Measurements from ENCODE around the gene EIPR1.
"Not testable (repeated sequence)": the region's sequence is repeated elsewhere in the genome, so short reads cannot be mapped to it uniquely, and the experiment has no call there.

EIPR1 gene

GRCh38 chr2:3202926-3203325 is 174.7 kb downstream of the EIPR1 start:
- no peak for TF ChIP-seq CTCF (IDR thresholded peaks at IDR 0.05; ENCODE audit: control insufficient read depth, extremely low read depth, insufficient read depth)
- no peak overlapping the region for H3K4me3 ChIP-seq (ENCODE audit: low read depth, low read length)
- no peak for DNase-seq (ENCODE audit: low read depth)

- no peak overlapping the region for H3K4me3 ChIP-seq (ENCODE audit: low read depth, low read length)
- no peak for DNase-seq (ENCODE audit: low read depth)
- no peak for TF ChIP-seq CTCF (IDR thresholded peaks at IDR 0.05; ENCODE audit: control insufficient read depth, extremely low read depth, insufficient read depth)
These were observed 176.3 kb downstream of the EIPR1 start for GRCh38 chr2:3201281-3201680.

- DNase-seq (ENCODE audit: low read depth) = no peak
- TF ChIP-seq CTCF (IDR thresholded peaks at IDR 0.05; ENCODE audit: control insufficient read depth, extremely low read depth, insufficient read depth) = no peak
- no peak overlapping the region for H3K4me3 ChIP-seq (ENCODE audit: low read depth, low read length)
These were observed 177.1 kb downstream of the EIPR1 start for GRCh38 chr2:3200420-3200939.

- no peak overlapping the region for H3K4me3 ChIP-seq (ENCODE audit: low read depth, low read length)
- no peak for DNase-seq (ENCODE audit: low read depth)
- TF ChIP-seq CTCF (IDR thresholded peaks at IDR 0.05; ENCODE audit: control insufficient read depth, extremely low read depth, insufficient read depth) = no peak
These were observed 177.8 kb downstream of the EIPR1 start for GRCh38 chr2:3199627-3200345.

- not testable (repeated sequence) for H3K4me3 ChIP-seq (ENCODE audit: low read depth, low read length)
These were observed 178.9 kb downstream of the EIPR1 start for GRCh38 chr2:3198671-3199192.

GRCh38 chr2:3198119-3198518 is 179.5 kb downstream of the EIPR1 start:
- 0 out of 2 replicates have a peak, but pooled peaks have one; percentile 3 for TF ChIP-seq CTCF (IDR thresholded peaks at IDR 0.05; ENCODE audit: control insufficient read depth, extremely low read depth, insufficient read depth)
- no peak overlapping the region for H3K4me3 ChIP-seq (ENCODE audit: low read depth, low read length)

More at GRCh38 chr2:3198671-3199192, 178.9 kb downstream of the EIPR1 start:
- not testable (repeated sequence) for DNase-seq (ENCODE audit: low read depth)

GRCh38 chr2:3197308-3197707 is 180.3 kb downstream of the EIPR1 start:
- H3K4me3 ChIP-seq (ENCODE audit: low read depth, low read length) = no peak overlapping the region
- no peak for DNase-seq (ENCODE audit: low read depth)
- no peak for TF ChIP-seq CTCF (IDR thresholded peaks at IDR 0.05; ENCODE audit: control insufficient read depth, extremely low read depth, insufficient read depth)

More at GRCh38 chr2:3198119-3198518, 179.5 kb downstream of the EIPR1 start:
- no peak for DNase-seq (ENCODE audit: low read depth)

Data from LNCaP clone FGC (cell line).